NCI-H2196 treated with DMSO at 0.1 percent for 48 hours (cell line): ENCODE measurements around the gene SGTA.

Experiments
- DNase-seq: peaks from one replicate; lab custom pipeline; 2025; ENCODE audit not compliant: unreplicated experiment; lab: John Stamatoyannopoulos, UW

Gene SGTA

GRCh38 chr19:2771786-2772674 lies 11.0 kb downstream of the SGTA start:
- no peak for DNase-seq

- DNase-seq = no peak
Observed at GRCh38 chr19:2770055-2771013, 12.7 kb downstream of the SGTA start.

GRCh38 chr19:2769218-2769617 lies 13.9 kb downstream of the SGTA start:
- DNase-seq = no peak

GRCh38 chr19:2768365-2769132 lies 14.5 kb downstream of the SGTA start:
- DNase-seq = no peak

- DNase-seq = no peak
Observed at GRCh38 chr19:2767688-2768087, 15.4 kb downstream of the SGTA start.

GRCh38 chr19:2766594-2767372 lies 16.3 kb downstream of the SGTA start:
- DNase-seq = no peak

- no peak for DNase-seq
Observed at GRCh38 chr19:2765376-2765775, 17.7 kb downstream of the SGTA start.

GRCh38 chr19:2764945-2765344 lies 18.1 kb downstream of the SGTA start:
- no peak for DNase-seq

GRCh38 chr19:2763687-2764086 lies 19.4 kb downstream of the SGTA start:
- DNase-seq = no peak

GRCh38 chr19:2762783-2763496 lies 20.1 kb downstream of the SGTA start:
- DNase-seq = no peak

- DNase-seq = no peak
Observed at GRCh38 chr19:2761876-2762782, 20.9 kb downstream of the SGTA start.

GRCh38 chr19:2761309-2761677 lies 21.8 kb downstream of the SGTA start:
- DNase-seq = no peak

GRCh38 chr19:2759965-2760364 lies 23.1 kb downstream of the SGTA start:
- no peak for DNase-seq

GRCh38 chr19:2759362-2759761 lies 23.7 kb downstream of the SGTA start:
- no peak for DNase-seq

GRCh38 chr19:2758601-2759313 lies 24.3 kb downstream of the SGTA start:
- DNase-seq = no peak

GRCh38 chr19:2756921-2757881 lies 25.9 kb downstream of the SGTA start:
- no peak for DNase-seq

- no peak for DNase-seq
Observed at GRCh38 chr19:2756477-2756876, 26.6 kb downstream of the SGTA start.
